ENCODE data around the gene CYB5D1. TPM values are rescaled to one million over a fixed set of nuclear protein-coding genes. Genes with fewer than 3 reads are reported as not detected.

Gene CYB5D1
- total and polyA plus RNA-seq, 3 donors from 2014 or later: 9.9 to 12.8 (median 10.1) TPM

- Histone ChIP-seq H3K4me3 (peak overlapping the region; percentile 77 to 91), H3K27me3 (no peaks in the 10 kb centered on the region), H3K4me1 (peaks cover 16% of the 10 kb centered on the region), H3K27ac (peak overlapping the region; percentile 98 to 99), H3K36me3 (ENCODE audit: low read depth, missing control alignments) (no peaks in the 10 kb centered on the region), H3K9me3 (no peaks in the 10 kb centered on the region)
- WGBS, 2 donors: 20 to 29% methylated on average over 10 to 19 of the region's 19 CpGs
- intact Hi-C loops (cut with DNase I; ENCODE audit: low total_unique reads): no loop called here
- TF ChIP-seq CTCF (IDR thresholded peaks at IDR 0.05) (no peak), POLR2A (IDR thresholded peaks at IDR 0.05) (no peak)
- no peak for DNase-seq
These were observed 24.6 kb upstream of the CYB5D1 start for GRCh38 chr17:7833011-7833794.

GRCh38 chr17:7833795-7834541 is 23.8 kb upstream of the CYB5D1 start, which contains the start of gene KDM6B:
Gene KDM6B, plus strand, starts transcription at chr17:7834217. Its CDS starts 11,338 bp downstream, at chr17:7845555.
- peak within 1 kb of the TSS; percentile 98 to 99 for H3K27ac ChIP-seq
- no peaks in the 10 kb centered on the region for H3K36me3 ChIP-seq (ENCODE audit: low read depth, missing control alignments)
- TF ChIP-seq CTCF (IDR thresholded peaks at IDR 0.05): peak in 1 of 3 experiments; percentile 1
- no peak for TF ChIP-seq POLR2A (IDR thresholded peaks at IDR 0.05)
- DNase-seq: peak; percentile 97
- no peaks in the 10 kb centered on the region for H3K27me3 ChIP-seq
- no peaks in the 10 kb centered on the region for H3K9me3 ChIP-seq
- peaks cover 22% of the 10 kb centered on the region for H3K4me1 ChIP-seq
- intact Hi-C loops (cut with DNase I; ENCODE audit: low total_unique reads): no loop called here
- peak within 1 kb of the TSS; percentile 77 to 91 for H3K4me3 ChIP-seq
- 0% methylated on average over 24 to 47 of the region's 49 CpGs for WGBS, 2 donors

DNA sequence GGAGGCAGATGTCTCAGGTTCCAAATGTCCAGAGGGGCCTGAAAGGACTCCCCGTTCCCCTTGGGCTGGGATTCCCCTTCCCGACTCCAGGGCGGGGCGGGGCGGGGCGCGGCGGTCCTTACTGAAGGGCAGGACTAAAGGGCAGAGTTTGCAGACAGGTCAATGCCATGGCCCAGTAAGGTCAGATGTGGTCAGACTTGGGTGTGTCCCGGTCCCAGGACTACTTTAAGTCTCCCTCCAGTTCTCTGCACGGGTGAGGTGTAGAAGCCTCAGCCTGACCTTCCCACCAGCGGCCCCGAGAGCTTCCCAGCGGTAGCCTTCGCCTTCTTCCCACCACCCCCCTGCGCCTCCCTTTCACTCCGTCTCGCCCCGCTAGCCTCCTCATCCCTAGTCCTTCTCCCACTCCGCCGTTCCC is 23.3 kb upstream of the CYB5D1 start:
- intact Hi-C loops (cut with DNase I; ENCODE audit: low total_unique reads): no loop called here
- H3K9me3 ChIP-seq: no peaks in the 10 kb centered on the region
- peak overlapping the region; percentile 77 to 91 for H3K4me3 ChIP-seq
- no peak for TF ChIP-seq POLR2A (IDR thresholded peaks at IDR 0.05)
- TF ChIP-seq CTCF (IDR thresholded peaks at IDR 0.05): no peak
- H3K4me1 ChIP-seq: peaks cover 28% of the 10 kb centered on the region
- WGBS, 2 donors: 1% methylated on average over 12 to 20 of the region's 20 CpGs
- DNase-seq: peak; percentile 76
- no peaks in the 10 kb centered on the region for H3K36me3 ChIP-seq (ENCODE audit: low read depth, missing control alignments)
- H3K27me3 ChIP-seq: no peaks in the 10 kb centered on the region
- peak overlapping the region; percentile 98 to 99 for H3K27ac ChIP-seq

- Histone ChIP-seq H3K4me3 (peak overlapping the region; percentile 77 to 91), H3K36me3 (ENCODE audit: low read depth, missing control alignments) (no peaks in the 10 kb centered on the region), H3K27ac (peak overlapping the region; percentile 98 to 99), H3K27me3 (no peaks in the 10 kb centered on the region), H3K4me1 (peaks cover 34% of the 10 kb centered on the region), H3K9me3 (no peaks in the 10 kb centered on the region)
- peak; percentile 98 for DNase-seq
- TF ChIP-seq CTCF (IDR thresholded peaks at IDR 0.05) (peak; percentile 75 to 81 (median 80)), POLR2A (IDR thresholded peaks at IDR 0.05) (peak; percentile 70)
- WGBS, 2 donors: 1% methylated on average over 37 to 51 of the region's 69 CpGs
- intact Hi-C loops (cut with DNase I; ENCODE audit: low total_unique reads): no loop called here
These were observed 22.6 kb upstream of the CYB5D1 start for GRCh38 chr17:7834957-7835813.
